Neutrophil (primary cell): ENCODE measurements around the gene SERPINE2.

Experiments
- H3K27ac ChIP-seq: fragments of 200-600 bp; sonication (generic); 2 replicates; pipeline ENCODE4 v1.5.1; 2016; ENCODE audit warnings: mild to moderate bottlenecking, moderate library complexity
- H3K27me3 ChIP-seq: fragments of 200-600 bp; sonication (generic); 2 replicates; pipeline ENCODE4 v1.6.0; 2016; ENCODE audit warnings: mild to moderate bottlenecking
- H3K36me3 ChIP-seq: fragments of 200-600 bp; sonication (generic); 2 replicates; pipeline ENCODE4 v1.5.1; 2017
- H3K4me1 ChIP-seq, 2 experiments: fragments of 200-600 bp in 1 of 2; sonication (generic) in 1 of 2; 1 replicate in 1 of 2; 2 replicates in 1 of 2; pipeline versions ENCODE4 v1.5.1 to v1.6.1; 2013 to 2016; ENCODE audit warnings: low read depth in 1 of 2, low read length in 1 of 2, mild to moderate bottlenecking in 1 of 2, moderate library complexity in 1 of 2; ENCODE audit not compliant: control insufficient read depth in 1 of 2, insufficient read depth in 1 of 2
- H3K4me3 ChIP-seq, 2 experiments: fragments of 200-600 bp in 1 of 2; sonication (generic) in 1 of 2; 1 replicate in 1 of 2; 2 replicates in 1 of 2; pipeline ENCODE4 v1.5.1; 2013 to 2016; ENCODE audit warnings: low read depth in 1 of 2, low read length in 1 of 2, mild to moderate bottlenecking in 1 of 2, moderate library complexity in 1 of 2
- H3K9me3 ChIP-seq: fragments of 200-600 bp; sonication (generic); 2 replicates; pipeline ENCODE4 v1.5.1; 2016
- TF ChIP-seq, protein P1 (sequence below): fragments of 200-600 bp; sonication (generic); IDR thresholded peaks from 2 replicates; pipeline ENCODE4 v1.5.1; 2016; ENCODE audit warnings: antibody characterized with exemption

Gene SERPINE2

DNA sequence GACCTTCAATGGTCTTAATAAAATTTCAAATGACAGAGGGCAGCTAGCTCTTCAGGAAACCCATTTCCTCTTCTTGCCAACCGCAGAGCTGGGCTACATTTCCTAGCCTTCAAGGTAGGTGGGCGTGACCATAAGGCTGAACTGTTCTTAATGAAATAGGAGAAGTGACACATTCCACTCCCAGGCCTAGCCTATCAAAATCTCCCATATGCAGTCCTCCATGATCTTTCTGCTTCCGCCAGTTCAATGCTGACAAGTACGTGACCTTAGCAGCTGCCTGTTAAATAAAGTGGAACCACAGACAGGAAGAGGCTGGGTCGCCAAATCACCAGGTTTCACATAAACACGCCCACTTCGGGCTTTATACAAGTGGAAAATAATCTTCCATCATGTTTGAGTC lies 13.2 kb downstream of the SERPINE2 start:
- H3K4me3 ChIP-seq: no peak overlapping the region
- H3K4me1 ChIP-seq: peaks cover 5 to 11% of the 10 kb centered on the region in 2 experiments
- TF ChIP-seq, protein P1, sequence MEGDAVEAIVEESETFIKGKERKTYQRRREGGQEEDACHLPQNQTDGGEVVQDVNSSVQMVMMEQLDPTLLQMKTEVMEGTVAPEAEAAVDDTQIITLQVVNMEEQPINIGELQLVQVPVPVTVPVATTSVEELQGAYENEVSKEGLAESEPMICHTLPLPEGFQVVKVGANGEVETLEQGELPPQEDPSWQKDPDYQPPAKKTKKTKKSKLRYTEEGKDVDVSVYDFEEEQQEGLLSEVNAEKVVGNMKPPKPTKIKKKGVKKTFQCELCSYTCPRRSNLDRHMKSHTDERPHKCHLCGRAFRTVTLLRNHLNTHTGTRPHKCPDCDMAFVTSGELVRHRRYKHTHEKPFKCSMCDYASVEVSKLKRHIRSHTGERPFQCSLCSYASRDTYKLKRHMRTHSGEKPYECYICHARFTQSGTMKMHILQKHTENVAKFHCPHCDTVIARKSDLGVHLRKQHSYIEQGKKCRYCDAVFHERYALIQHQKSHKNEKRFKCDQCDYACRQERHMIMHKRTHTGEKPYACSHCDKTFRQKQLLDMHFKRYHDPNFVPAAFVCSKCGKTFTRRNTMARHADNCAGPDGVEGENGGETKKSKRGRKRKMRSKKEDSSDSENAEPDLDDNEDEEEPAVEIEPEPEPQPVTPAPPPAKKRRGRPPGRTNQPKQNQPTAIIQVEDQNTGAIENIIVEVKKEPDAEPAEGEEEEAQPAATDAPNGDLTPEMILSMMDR: no peak
- H3K27me3 ChIP-seq: no peaks in the 10 kb centered on the region
- no peaks in the 10 kb centered on the region for H3K9me3 ChIP-seq
- H3K36me3 ChIP-seq: no peaks in the 10 kb centered on the region
- no peak overlapping the region for H3K27ac ChIP-seq

DNA sequence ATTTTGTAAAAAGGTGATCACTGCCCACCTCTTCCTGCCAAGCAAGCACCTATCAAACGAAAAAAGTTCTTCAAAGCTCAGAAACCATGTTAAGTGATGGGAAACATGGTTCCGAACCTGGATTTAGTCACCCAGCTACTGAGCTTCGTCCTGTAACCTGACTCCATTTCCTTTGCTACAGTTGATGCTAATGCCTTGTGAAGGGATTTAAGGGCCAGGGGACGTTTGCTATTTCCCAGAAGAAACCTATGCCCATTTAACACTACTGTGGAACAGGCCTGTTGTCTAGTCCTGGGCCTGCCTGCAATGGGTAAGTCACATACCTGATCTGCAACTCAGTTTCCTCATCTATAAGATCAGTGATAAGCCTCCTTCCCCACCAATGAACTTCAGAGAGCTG lies 14.8 kb downstream of the SERPINE2 start:
- H3K9me3 ChIP-seq: no peaks in the 10 kb centered on the region
- no peak overlapping the region for H3K27ac ChIP-seq
- no peaks in the 10 kb centered on the region for H3K36me3 ChIP-seq
- H3K4me1 ChIP-seq: peaks cover 5 to 11% of the 10 kb centered on the region in 2 experiments
- H3K4me3 ChIP-seq: no peak overlapping the region
- H3K27me3 ChIP-seq: no peaks in the 10 kb centered on the region
- TF ChIP-seq, protein P1: no peak

DNA sequence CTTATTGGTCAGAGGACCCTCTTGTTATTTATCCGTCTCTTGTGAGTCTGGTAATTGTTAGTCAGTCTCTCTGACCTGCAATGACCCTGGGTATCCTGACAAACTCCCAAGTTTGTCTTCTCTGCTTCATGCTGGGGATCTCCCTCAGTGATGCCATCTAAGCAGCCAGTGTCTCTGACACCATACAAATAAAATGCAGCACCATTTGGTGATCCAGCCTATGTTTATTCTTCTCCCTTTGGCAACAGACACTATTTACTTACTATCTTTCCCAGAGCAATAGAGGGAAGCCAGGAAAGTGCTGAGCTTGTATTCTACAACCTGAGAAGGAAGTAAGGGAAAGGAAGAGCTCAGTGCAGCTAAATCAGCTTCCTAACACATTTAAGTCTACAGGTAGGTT lies 15.9 kb downstream of the SERPINE2 start:
- Histone ChIP-seq H3K27ac (no peak overlapping the region), H3K36me3 (no peaks in the 10 kb centered on the region), H3K4me3 (no peak overlapping the region), H3K9me3 (no peaks in the 10 kb centered on the region), H3K27me3 (no peaks in the 10 kb centered on the region), H3K4me1 (peaks cover 5 to 11% of the 10 kb centered on the region in 2 experiments)
- TF ChIP-seq, protein P1: no peak

DNA sequence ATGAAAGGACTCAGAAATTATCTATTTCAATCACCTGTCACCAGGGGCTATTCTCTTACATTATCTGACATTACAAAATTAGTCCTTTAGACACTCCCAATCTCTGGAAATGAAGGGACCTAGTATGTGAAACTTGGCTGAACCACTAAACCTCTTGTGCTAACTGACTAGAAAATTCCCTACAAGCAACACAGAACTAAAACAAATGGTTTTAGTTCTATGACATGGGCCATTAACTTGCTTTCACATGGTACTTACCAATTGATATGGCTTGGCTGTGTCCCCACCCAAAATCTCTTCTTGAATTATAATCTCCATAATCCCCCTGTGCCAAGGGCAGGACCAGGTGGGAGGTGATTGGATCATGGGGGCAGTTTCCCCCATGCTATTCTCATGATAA lies 16.6 kb downstream of the SERPINE2 start:
- TF ChIP-seq, protein P1: no peak

DNA sequence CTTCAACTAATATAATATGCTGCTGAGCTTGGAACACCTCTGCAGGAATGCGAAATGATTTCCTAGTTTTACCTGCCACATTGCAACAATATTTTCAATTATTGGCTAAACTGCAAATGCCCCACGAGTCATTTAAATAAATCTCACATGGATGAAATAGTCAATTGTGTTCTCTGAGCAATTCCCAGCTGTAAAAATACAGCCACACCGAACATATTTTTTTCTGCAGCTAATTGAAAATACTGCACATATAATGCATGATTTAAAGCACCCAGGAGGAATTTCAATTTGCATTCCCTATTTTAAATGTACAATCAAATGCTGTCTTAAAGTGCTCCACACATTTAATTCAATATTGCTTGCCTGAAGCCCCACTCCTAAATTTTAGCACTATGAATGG lies 18.6 kb downstream of the SERPINE2 start:
- TF ChIP-seq, protein P1: no peak
- H3K36me3 ChIP-seq: no peaks in the 10 kb centered on the region
- no peaks in the 10 kb centered on the region for H3K9me3 ChIP-seq
- no peak overlapping the region for H3K4me3 ChIP-seq
- peaks cover 0 to 3% of the 10 kb centered on the region in 2 experiments for H3K4me1 ChIP-seq
- no peak overlapping the region for H3K27ac ChIP-seq
- no peaks in the 10 kb centered on the region for H3K27me3 ChIP-seq

More for the DNA sequence above, 16.6 kb downstream of the SERPINE2 start:
- Histone ChIP-seq H3K27me3 (no peaks in the 10 kb centered on the region), H3K4me1 (peaks cover 5 to 11% of the 10 kb centered on the region in 2 experiments), H3K4me3 (no peak overlapping the region), H3K36me3 (no peaks in the 10 kb centered on the region), H3K9me3 (no peaks in the 10 kb centered on the region), H3K27ac (no peak overlapping the region)

DNA sequence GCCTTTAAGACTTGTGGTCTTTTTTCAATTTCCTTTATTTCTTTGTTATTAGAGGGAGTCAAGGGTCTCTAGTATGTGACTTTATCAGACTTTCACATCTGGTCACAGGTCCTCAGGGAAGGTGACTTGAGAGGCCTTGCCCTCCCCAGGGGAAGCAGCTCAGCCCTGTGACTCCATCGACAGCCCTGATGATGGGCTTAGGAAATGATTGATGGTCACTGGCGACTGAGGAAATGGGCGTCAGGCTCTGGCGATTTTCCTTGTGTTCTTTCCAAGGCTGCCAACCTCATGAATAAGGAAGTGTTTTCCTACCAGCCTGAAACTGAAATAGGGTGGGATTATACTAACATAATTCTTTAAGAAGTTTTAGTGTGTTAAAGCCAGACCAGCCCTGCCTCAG lies 21.1 kb downstream of the SERPINE2 start:
- Histone ChIP-seq H3K9me3 (no peaks in the 10 kb centered on the region), H3K27me3 (no peaks in the 10 kb centered on the region), H3K27ac (no peak overlapping the region), H3K4me3 (no peak overlapping the region), H3K36me3 (no peaks in the 10 kb centered on the region), H3K4me1 (no peaks in the 10 kb centered on the region)
- TF ChIP-seq, protein P1: no peak
